Measurements from ENCODE around the gene FAS.

DNA sequence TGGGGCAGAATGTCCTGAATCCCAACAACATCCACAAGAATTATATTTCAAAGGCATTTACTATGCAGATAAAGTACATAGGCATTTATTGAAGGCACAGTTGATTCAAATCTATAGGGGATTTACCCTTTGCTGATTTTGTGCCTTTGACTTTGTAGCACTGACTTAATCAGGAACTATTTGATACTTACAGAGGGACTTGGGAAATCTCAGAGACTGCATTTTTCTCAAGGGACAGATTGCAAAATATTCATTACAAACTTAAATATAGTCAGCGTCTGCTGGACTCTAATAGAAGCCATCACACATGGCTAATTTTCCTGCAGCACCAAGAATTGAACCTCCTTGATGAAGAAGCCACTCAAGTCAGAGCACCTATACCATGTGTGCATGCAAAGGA lies 44.9 kb downstream of the FAS start:
- TF ChIP-seq, protein P1, sequence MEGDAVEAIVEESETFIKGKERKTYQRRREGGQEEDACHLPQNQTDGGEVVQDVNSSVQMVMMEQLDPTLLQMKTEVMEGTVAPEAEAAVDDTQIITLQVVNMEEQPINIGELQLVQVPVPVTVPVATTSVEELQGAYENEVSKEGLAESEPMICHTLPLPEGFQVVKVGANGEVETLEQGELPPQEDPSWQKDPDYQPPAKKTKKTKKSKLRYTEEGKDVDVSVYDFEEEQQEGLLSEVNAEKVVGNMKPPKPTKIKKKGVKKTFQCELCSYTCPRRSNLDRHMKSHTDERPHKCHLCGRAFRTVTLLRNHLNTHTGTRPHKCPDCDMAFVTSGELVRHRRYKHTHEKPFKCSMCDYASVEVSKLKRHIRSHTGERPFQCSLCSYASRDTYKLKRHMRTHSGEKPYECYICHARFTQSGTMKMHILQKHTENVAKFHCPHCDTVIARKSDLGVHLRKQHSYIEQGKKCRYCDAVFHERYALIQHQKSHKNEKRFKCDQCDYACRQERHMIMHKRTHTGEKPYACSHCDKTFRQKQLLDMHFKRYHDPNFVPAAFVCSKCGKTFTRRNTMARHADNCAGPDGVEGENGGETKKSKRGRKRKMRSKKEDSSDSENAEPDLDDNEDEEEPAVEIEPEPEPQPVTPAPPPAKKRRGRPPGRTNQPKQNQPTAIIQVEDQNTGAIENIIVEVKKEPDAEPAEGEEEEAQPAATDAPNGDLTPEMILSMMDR (conservative IDR thresholded peaks at IDR 0.05; ENCODE audit: low read length), result no peak
- no peak for TF ChIP-seq EZH2phosphoT487 (IDR thresholded peaks at IDR 0.05; ENCODE audit: borderline replicate concordance, low read depth, low read length)
